ENCODE data around the gene DCDC2B. TPM values are rescaled to one million over a fixed set of nuclear protein-coding genes. Genes with fewer than 3 reads are reported as not detected.

DCDC2B gene
- total and polyA plus RNA-seq, 2 of the 13 experiments (the other 11 are each of a cell fraction or from before 2014, with no cell fraction given) = not detected

- TF ChIP-seq ZNF318 (CRISPR knock-in tag; IDR thresholded peaks at IDR 0.05) = no peak
- no peak for TF ChIP-seq ZNF879 (CRISPR knock-in tag; IDR thresholded peaks at IDR 0.05)
- TF ChIP-seq THAP11 (CRISPR knock-in tag; IDR thresholded peaks at IDR 0.05) = peak; percentile 88
- TF ChIP-seq TFE3 (CRISPR knock-in tag; IDR thresholded peaks at IDR 0.05) = peak; percentile 29; the same call in 1 of the 2 replicates
- no peak for TF ChIP-seq TBP (CRISPR knock-in tag; IDR thresholded peaks at IDR 0.05)
- no peak for TF ChIP-seq KDM4B (CRISPR knock-in tag; IDR thresholded peaks at IDR 0.05)
- no peak; the same call in none of the 2 replicates for TF ChIP-seq NFKBIZ (CRISPR knock-in tag; IDR thresholded peaks at IDR 0.05)
- peak; percentile 82; the same call in 1 of the 2 replicates for TF ChIP-seq FOXC1 (CRISPR knock-in tag; IDR thresholded peaks at IDR 0.05; ENCODE audit: borderline replicate concordance)
- 0 out of 2 replicates have a peak, but pooled peaks have one; percentile 41 for TF ChIP-seq KDM3A (CRISPR knock-in tag; IDR thresholded peaks at IDR 0.05; ENCODE audit: low read depth)
- TF ChIP-seq ZNF317 (CRISPR knock-in tag; IDR thresholded peaks at IDR 0.05) = peak; percentile 69
- peak; percentile 67; the same call in 1 of the 2 replicates for TF ChIP-seq ZNF343 (CRISPR knock-in tag; IDR thresholded peaks at IDR 0.05)
- TF ChIP-seq ZNF841 (CRISPR knock-in tag; IDR thresholded peaks at IDR 0.05; ENCODE audit: borderline replicate concordance) = peak; percentile 96
- TF ChIP-seq ZKSCAN5 (CRISPR knock-in tag; IDR thresholded peaks at IDR 0.05) = no peak
- 0 out of 2 replicates have a peak, but pooled peaks have one; percentile 68 for TF ChIP-seq HNRNPUL1 (IDR thresholded peaks at IDR 0.05; ENCODE audit: low read depth, low read length)
Observed at GRCh38 chr1:32179443-32180185, 29.3 kb upstream of the DCDC2B start, which contains the start of gene TXLNA (continued).
